Uterine smooth muscle cell (primary cell): ENCODE results near the gene FAM8A1. TPM values are rescaled to one million over a fixed set of nuclear protein-coding genes. Genes with fewer than 3 reads are reported as not detected.

Source experiments
- total RNA-seq: library from RNA; depleted of rRNA; stranded (reverse); fragments of >200 nt; gene quantifications from 2 replicates; pipeline ENCODE4 v1.2.3, GENCODE V29; 2014

FAM8A1 gene, protein sequence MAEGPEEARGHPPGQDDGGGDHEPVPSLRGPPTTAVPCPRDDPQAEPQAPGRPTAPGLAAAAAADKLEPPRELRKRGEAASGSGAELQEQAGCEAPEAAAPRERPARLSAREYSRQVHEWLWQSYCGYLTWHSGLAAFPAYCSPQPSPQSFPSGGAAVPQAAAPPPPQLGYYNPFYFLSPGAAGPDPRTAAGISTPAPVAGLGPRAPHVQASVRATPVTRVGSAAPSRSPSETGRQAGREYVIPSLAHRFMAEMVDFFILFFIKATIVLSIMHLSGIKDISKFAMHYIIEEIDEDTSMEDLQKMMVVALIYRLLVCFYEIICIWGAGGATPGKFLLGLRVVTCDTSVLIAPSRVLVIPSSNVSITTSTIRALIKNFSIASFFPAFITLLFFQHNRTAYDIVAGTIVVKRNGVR
- 15.2 and 22.0 TPM in 2 replicates for total RNA-seq

GRCh38 chr6:17599877-17600526 lies at the start of gene FAM8A1:
TSS of gene FAM8A1 (plus strand) at chr6:17600302. CDS start at chr6:17600410, 108 bp downstream.

Other genes with a start within 250 kb of the FAM8A1 start
- 8.9 and 12.1 TPM in 2 replicates for gene CAP2, start 206.7 kb upstream of the FAM8A1 start, total RNA-seq
- gene NUP153, start 106.6 kb downstream of the FAM8A1 start, total RNA-seq = 23.9 and 38.0 TPM in 2 replicates